Stomach smooth muscle (tissue), 2 donors: ENCODE results near the gene ADAMTS16.

ENCODE experiments used
- H3K27ac ChIP-seq: one replicate; pipeline ENCODE4 v1.7.0; 2013; ENCODE audit warnings: mild to moderate bottlenecking, low read length, inconsistent platforms
- H3K27me3 ChIP-seq, 2 donors: one replicate each; pipeline ENCODE4 v1.7.0; 2013; ENCODE audit warnings: low read length in 2 of 2; ENCODE audit not compliant: insufficient read depth in 2 of 2, control insufficient read depth in 1 of 2
- H3K36me3 ChIP-seq, 2 donors: one replicate each; pipeline ENCODE4 v1.7.0; 2013; ENCODE audit warnings: low read length in 2 of 2; ENCODE audit not compliant: control insufficient read depth in 2 of 2, insufficient read depth in 2 of 2
- H3K4me1 ChIP-seq: one replicate; pipeline ENCODE4 v1.7.0; 2013; ENCODE audit warnings: low read length; ENCODE audit not compliant: control insufficient read depth, insufficient read depth
- H3K4me3 ChIP-seq, 2 donors: one replicate each; pipeline ENCODE4 v1.7.0; 2013; ENCODE audit warnings: low read length in 2 of 2
- H3K9ac ChIP-seq, 2 donors: one replicate each; pipeline ENCODE4 v1.7.0; 2013; ENCODE audit warnings: low read length in 2 of 2, mild to moderate bottlenecking in 1 of 2
- H3K9me3 ChIP-seq, 2 donors: one replicate each; pipeline ENCODE4 v1.7.0; 2013; ENCODE audit warnings: low read length in 2 of 2; ENCODE audit not compliant: control insufficient read depth in 2 of 2
- donor health status: healthy.
- donor health status: Pancreatic carcinoma.

The ADAMTS16 gene

GRCh38 chr5:5183189-5183699 is 43.1 kb downstream of the ADAMTS16 start:
- Histone ChIP-seq H3K9me3 (peaks cover 0 to 2% of the 10 kb centered on the region in 2 donors), H3K36me3 (no peaks in the 10 kb centered on the region), H3K27me3 (peaks cover 0 to 7% of the 10 kb centered on the region in 2 donors), H3K27ac (no peak overlapping the region), H3K4me1 (no peaks in the 10 kb centered on the region), H3K9ac (no peak overlapping the region), H3K4me3 (no peak overlapping the region)

DNA sequence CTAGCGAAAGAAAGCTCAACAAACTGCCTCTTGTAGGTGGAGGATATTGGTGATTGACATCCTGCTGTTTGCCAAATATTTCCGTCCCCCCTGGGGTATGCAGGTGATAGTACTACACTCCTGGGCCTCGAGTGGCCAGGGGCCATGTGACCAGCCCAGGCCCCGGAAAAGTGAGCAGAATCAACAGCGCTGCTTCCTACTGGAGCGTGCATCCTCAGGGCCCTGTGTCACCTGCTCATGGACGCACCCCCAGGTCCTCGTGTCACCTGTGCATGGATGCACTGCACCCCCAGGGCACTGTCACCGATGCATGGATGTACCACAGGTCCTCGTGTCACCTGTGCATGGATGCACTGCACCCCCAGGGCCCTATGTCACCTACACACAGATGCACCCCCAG is 43.8 kb downstream of the ADAMTS16 start:
- no peaks in the 10 kb centered on the region for H3K4me1 ChIP-seq
- H3K27me3 ChIP-seq, result peaks cover 0 to 7% of the 10 kb centered on the region in 2 donors
- no peak overlapping the region for H3K27ac ChIP-seq
- H3K9ac ChIP-seq, result no peak overlapping the region
- H3K9me3 ChIP-seq, result peaks cover 0 to 2% of the 10 kb centered on the region in 2 donors
- H3K36me3 ChIP-seq, result no peaks in the 10 kb centered on the region
- no peak overlapping the region for H3K4me3 ChIP-seq

- H3K9me3 ChIP-seq, result peaks cover 0 to 2% of the 10 kb centered on the region in 2 donors
- H3K36me3 ChIP-seq, result no peaks in the 10 kb centered on the region
- peaks cover 0 to 3% of the 10 kb centered on the region in 2 donors for H3K27me3 ChIP-seq
- H3K9ac ChIP-seq, result no peak overlapping the region
- H3K27ac ChIP-seq, result no peak overlapping the region
- H3K4me1 ChIP-seq, result no peaks in the 10 kb centered on the region
- no peak overlapping the region for H3K4me3 ChIP-seq
Measured at GRCh38 chr5:5188376-5189050, 48.4 kb downstream of the ADAMTS16 start.

GRCh38 chr5:5189051-5189430 is 48.9 kb downstream of the ADAMTS16 start:
- Histone ChIP-seq H3K9ac (no peak overlapping the region), H3K27ac (no peak overlapping the region), H3K36me3 (no peaks in the 10 kb centered on the region), H3K4me1 (no peaks in the 10 kb centered on the region), H3K27me3 (peaks cover 0 to 3% of the 10 kb centered on the region in 2 donors), H3K9me3 (peaks cover 0 to 2% of the 10 kb centered on the region in 2 donors), H3K4me3 (no peak overlapping the region)

DNA sequence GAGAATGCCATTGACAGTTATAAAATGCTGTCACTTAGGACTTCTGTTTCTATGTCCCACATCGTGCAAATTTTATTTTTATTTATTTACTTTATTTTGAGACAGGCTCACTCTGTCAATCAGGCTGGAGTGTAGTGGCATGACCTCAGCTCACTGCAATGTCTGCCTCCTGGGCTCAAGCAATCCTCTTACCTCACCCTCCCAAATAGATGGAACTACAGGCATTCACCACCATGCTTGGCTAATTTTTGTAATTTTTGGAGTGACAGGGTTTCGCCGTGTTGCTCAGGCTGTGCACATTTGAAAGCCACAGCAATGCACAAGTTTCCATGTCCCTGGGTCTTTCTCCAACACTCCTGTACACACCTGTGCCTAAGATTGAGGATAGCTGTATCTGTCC is 51.8 kb downstream of the ADAMTS16 start:
- H3K36me3 ChIP-seq, result no peaks in the 10 kb centered on the region
- H3K9ac ChIP-seq, result no peak overlapping the region
- no peak overlapping the region for H3K4me3 ChIP-seq
- H3K9me3 ChIP-seq, result no peaks in the 10 kb centered on the region
- no peak overlapping the region for H3K27ac ChIP-seq
- peaks cover 0 to 3% of the 10 kb centered on the region in 2 donors for H3K27me3 ChIP-seq
- no peaks in the 10 kb centered on the region for H3K4me1 ChIP-seq

DNA sequence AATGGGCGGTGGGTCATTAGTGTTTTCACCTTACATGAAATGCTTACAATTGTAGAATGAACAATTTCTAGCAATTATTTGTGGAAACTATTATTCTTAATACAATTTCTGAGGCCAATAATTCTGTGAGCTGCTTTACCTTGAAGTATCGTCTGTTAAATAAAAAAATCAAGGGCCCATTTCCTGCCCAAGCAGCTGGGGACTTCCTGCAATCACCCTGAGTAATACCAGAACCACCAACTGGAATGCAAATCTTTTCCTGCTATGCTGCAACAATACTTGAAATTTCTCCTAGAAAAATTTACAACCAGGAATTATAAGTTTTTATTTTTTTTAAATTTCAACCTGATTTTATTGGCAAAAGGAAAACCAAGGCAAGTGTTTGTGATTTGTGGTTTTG is 52.6 kb downstream of the ADAMTS16 start:
- Histone ChIP-seq H3K4me3 (no peak overlapping the region), H3K9me3 (no peaks in the 10 kb centered on the region), H3K4me1 (no peaks in the 10 kb centered on the region), H3K27me3 (peaks cover 0 to 3% of the 10 kb centered on the region in 2 donors), H3K9ac (no peak overlapping the region), H3K36me3 (no peaks in the 10 kb centered on the region), H3K27ac (no peak overlapping the region)

- Histone ChIP-seq H3K27me3 (no peaks in the 10 kb centered on the region), H3K4me3 (no peak overlapping the region), H3K4me1 (no peaks in the 10 kb centered on the region), H3K27ac (no peak overlapping the region), H3K36me3 (no peaks in the 10 kb centered on the region), H3K9ac (no peak overlapping the region), H3K9me3 (no peaks in the 10 kb centered on the region)
Measured at GRCh38 chr5:5195128-5195918, 55.2 kb downstream of the ADAMTS16 start.

DNA sequence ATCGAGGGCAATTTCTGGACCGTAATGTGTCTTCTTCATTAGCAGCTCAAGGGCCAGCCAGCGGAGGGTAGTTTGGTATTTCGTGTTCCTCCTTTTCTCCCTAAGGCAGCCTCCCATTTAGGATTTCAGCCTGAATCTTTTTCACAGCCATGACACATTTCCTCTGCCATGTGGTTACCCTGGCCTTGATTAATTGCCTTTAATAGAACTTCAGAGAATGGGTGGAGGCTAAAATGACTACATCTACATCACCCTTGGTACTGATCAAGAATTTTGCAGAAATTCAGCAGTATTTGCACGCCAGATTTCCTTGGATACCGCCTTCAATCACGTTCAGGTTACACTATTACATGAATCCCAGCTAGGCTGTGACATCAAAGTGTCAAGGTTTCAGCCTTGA is 58.0 kb downstream of the ADAMTS16 start:
- no peaks in the 10 kb centered on the region for H3K27me3 ChIP-seq
- H3K9ac ChIP-seq, result no peak overlapping the region
- H3K4me1 ChIP-seq, result no peaks in the 10 kb centered on the region
- H3K4me3 ChIP-seq, result no peak overlapping the region
- H3K27ac ChIP-seq, result no peak overlapping the region
- H3K36me3 ChIP-seq, result no peaks in the 10 kb centered on the region
- no peaks in the 10 kb centered on the region for H3K9me3 ChIP-seq

GRCh38 chr5:5198815-5199214 is 58.7 kb downstream of the ADAMTS16 start:
- H3K4me3 ChIP-seq, result no peak overlapping the region
- H3K9ac ChIP-seq, result no peak overlapping the region
- H3K9me3 ChIP-seq, result no peaks in the 10 kb centered on the region
- no peak overlapping the region for H3K27ac ChIP-seq
- no peaks in the 10 kb centered on the region for H3K36me3 ChIP-seq
- no peaks in the 10 kb centered on the region for H3K27me3 ChIP-seq
- no peaks in the 10 kb centered on the region for H3K4me1 ChIP-seq

DNA sequence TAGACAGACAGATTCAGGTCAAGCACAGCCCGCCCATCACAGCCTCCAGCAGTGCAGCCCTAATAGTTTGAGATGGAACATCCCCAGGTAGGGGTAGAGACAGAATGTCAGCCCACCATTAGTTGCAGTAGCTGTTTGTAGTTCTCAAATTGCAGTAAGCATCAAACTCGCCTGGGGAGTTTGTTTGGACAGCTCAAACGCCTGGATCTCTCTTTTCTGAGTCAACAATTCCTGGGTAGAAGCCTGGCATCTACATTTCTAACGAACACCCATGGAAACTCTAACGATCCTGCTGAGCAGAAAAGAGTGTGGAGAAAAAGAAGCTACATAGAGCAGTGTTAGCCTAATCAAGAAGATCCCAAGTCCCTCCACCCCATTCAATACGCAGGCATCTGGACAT is 59.4 kb downstream of the ADAMTS16 start:
- H3K27me3 ChIP-seq, result no peaks in the 10 kb centered on the region
- no peaks in the 10 kb centered on the region for H3K4me1 ChIP-seq
- H3K9me3 ChIP-seq, result no peaks in the 10 kb centered on the region
- no peak overlapping the region for H3K27ac ChIP-seq
- no peaks in the 10 kb centered on the region for H3K36me3 ChIP-seq
- no peak overlapping the region for H3K4me3 ChIP-seq
- H3K9ac ChIP-seq, result no peak overlapping the region

DNA sequence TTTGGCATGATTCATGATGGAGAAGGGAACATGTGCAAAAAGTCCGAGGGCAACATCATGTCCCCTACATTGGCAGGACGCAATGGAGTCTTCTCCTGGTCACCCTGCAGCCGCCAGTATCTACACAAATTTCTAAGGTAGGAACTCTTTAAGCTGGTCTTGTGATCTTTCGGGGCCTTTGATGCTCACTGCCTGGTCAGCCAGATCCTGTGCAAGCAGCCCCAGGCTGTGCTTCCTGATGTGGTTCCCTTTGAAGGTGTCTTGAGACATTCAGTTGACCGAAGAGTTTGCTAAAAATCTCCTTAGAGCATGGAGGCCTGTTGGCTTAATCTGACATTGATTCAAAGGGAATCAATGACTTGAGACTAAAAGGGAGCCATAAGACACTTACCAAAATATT is 60.0 kb downstream of the ADAMTS16 start:
- no peak overlapping the region for H3K27ac ChIP-seq
- no peaks in the 10 kb centered on the region for H3K9me3 ChIP-seq
- H3K27me3 ChIP-seq, result no peaks in the 10 kb centered on the region
- H3K9ac ChIP-seq, result no peak overlapping the region
- no peaks in the 10 kb centered on the region for H3K36me3 ChIP-seq
- H3K4me1 ChIP-seq, result no peaks in the 10 kb centered on the region
- no peak overlapping the region for H3K4me3 ChIP-seq
